Stimulated activated effector memory CD8-positive, alpha-beta T cell treated with anti-CD3 and anti-CD28 coated beads, Interleukin-12 subunit alpha, Interleukin-12 subunit beta, amount 100 ng/mL, for 72 hours (primary cell): ENCODE results near the gene LRTM1.

Experiments
- ATAC-seq: fragments of 150-1000 bp; cut with Tn5 transposase; 2 replicates; pipeline ENCODE4 v1.10.0; 2021
- DNase-seq, 2 donors: peaks; one replicate each; pipeline ENCODE4 v3.0.0; 2021 to 2022; ENCODE audit warnings: low spot score in 2 of 2
- H3K27ac Mint-ChIP-seq: one replicate; pipeline ENCODE4 v1.8.0; 2022; ENCODE audit warnings: mild to moderate bottlenecking, mixed read lengths
- H3K36me3 Mint-ChIP-seq: one replicate; pipeline ENCODE4 v1.8.0; 2022; ENCODE audit warnings: mild to moderate bottlenecking, mixed read lengths
- H3K4me1 Mint-ChIP-seq: one replicate; pipeline ENCODE4 v1.8.0; 2022; ENCODE audit warnings: mixed read lengths
- H3K4me3 Mint-ChIP-seq: one replicate; pipeline ENCODE4 v1.8.0; 2022; ENCODE audit warnings: mild to moderate bottlenecking, mixed read lengths
- H3K9me3 Mint-ChIP-seq: one replicate; pipeline ENCODE4 v1.8.0; 2022; ENCODE audit warnings: mixed read lengths

Gene LRTM1

GRCh38 chr3:54954521-54954920, 26.7 kb upstream of the LRTM1 start:
- H3K36me3 Mint-ChIP-seq: no peaks in the 10 kb centered on the region
- no peak overlapping the region for H3K4me3 Mint-ChIP-seq
- DNase-seq (no peak), ATAC-seq (no peak)
- no peak overlapping the region for H3K27ac Mint-ChIP-seq
- H3K4me1 Mint-ChIP-seq: no peaks in the 10 kb centered on the region
- H3K9me3 Mint-ChIP-seq: peaks cover 4% of the 10 kb centered on the region

GRCh38 chr3:54954022-54954421, 26.2 kb upstream of the LRTM1 start:
- Mint-ChIP-seq H3K9me3 (peaks cover 4% of the 10 kb centered on the region), H3K27ac (no peak overlapping the region), H3K4me3 (no peak overlapping the region), H3K36me3 (no peaks in the 10 kb centered on the region), H3K4me1 (no peaks in the 10 kb centered on the region)
- DNase-seq (no peak), ATAC-seq (no peak)

- Mint-ChIP-seq H3K4me3 (no peak overlapping the region), H3K36me3 (no peaks in the 10 kb centered on the region), H3K4me1 (no peaks in the 10 kb centered on the region), H3K27ac (no peak overlapping the region), H3K9me3 (peaks cover 4% of the 10 kb centered on the region)
- ATAC-seq: no peak
- no peak for DNase-seq
Measured at GRCh38 chr3:54951405-54951804, 23.5 kb upstream of the LRTM1 start.

- no peak overlapping the region for H3K4me3 Mint-ChIP-seq
- no peaks in the 10 kb centered on the region for H3K4me1 Mint-ChIP-seq
- DNase-seq (no peak), ATAC-seq (no peak)
- no peaks in the 10 kb centered on the region for H3K36me3 Mint-ChIP-seq
- no peak overlapping the region for H3K27ac Mint-ChIP-seq
- H3K9me3 Mint-ChIP-seq: peaks cover 4% of the 10 kb centered on the region
Measured at GRCh38 chr3:54950391-54951003, 22.6 kb upstream of the LRTM1 start.

- DNase-seq (no peak), ATAC-seq (no peak)
- Mint-ChIP-seq H3K9me3 (peaks cover 2% of the 10 kb centered on the region), H3K36me3 (no peaks in the 10 kb centered on the region), H3K27ac (no peak overlapping the region), H3K4me3 (no peak overlapping the region), H3K4me1 (no peaks in the 10 kb centered on the region)
Measured at GRCh38 chr3:54949491-54950044, 21.7 kb upstream of the LRTM1 start.

GRCh38 chr3:54941690-54942362, 14.0 kb upstream of the LRTM1 start:
- Mint-ChIP-seq H3K27ac (no peak overlapping the region), H3K4me1 (no peaks in the 10 kb centered on the region), H3K4me3 (no peak overlapping the region), H3K9me3 (peaks cover 3% of the 10 kb centered on the region), H3K36me3 (no peaks in the 10 kb centered on the region)
- DNase-seq (no peak), ATAC-seq (no peak)

- H3K27ac Mint-ChIP-seq: no peak overlapping the region
- no peak for ATAC-seq
- H3K4me3 Mint-ChIP-seq: no peak overlapping the region
- no peaks in the 10 kb centered on the region for H3K36me3 Mint-ChIP-seq
- H3K9me3 Mint-ChIP-seq: peaks cover 3% of the 10 kb centered on the region
- DNase-seq: no peak
- no peaks in the 10 kb centered on the region for H3K4me1 Mint-ChIP-seq
Measured at GRCh38 chr3:54940971-54941370, 13.1 kb upstream of the LRTM1 start.

- Mint-ChIP-seq H3K4me1 (no peaks in the 10 kb centered on the region), H3K36me3 (no peaks in the 10 kb centered on the region), H3K9me3 (peaks cover 3% of the 10 kb centered on the region), H3K4me3 (no peak overlapping the region), H3K27ac (no peak overlapping the region)
- ATAC-seq (no peak), DNase-seq (no peak)
Measured at GRCh38 chr3:54939557-54940300, 11.9 kb upstream of the LRTM1 start.

GRCh38 chr3:54936561-54936960, 8.7 kb upstream of the LRTM1 start:
- Mint-ChIP-seq H3K4me1 (no peaks in the 10 kb centered on the region), H3K36me3 (no peaks in the 10 kb centered on the region), H3K9me3 (no peaks in the 10 kb centered on the region), H3K27ac (no peak overlapping the region), H3K4me3 (no peak overlapping the region)
- ATAC-seq (no peak), DNase-seq (no peak)

GRCh38 chr3:54935869-54936268, 8.0 kb upstream of the LRTM1 start:
- no peaks in the 10 kb centered on the region for H3K9me3 Mint-ChIP-seq
- H3K4me3 Mint-ChIP-seq: no peak overlapping the region
- ATAC-seq: no peak
- no peak overlapping the region for H3K27ac Mint-ChIP-seq
- DNase-seq: no peak
- H3K4me1 Mint-ChIP-seq: no peaks in the 10 kb centered on the region
- no peaks in the 10 kb centered on the region for H3K36me3 Mint-ChIP-seq

GRCh38 chr3:54932606-54933005, 4.7 kb upstream of the LRTM1 start:
- H3K4me1 Mint-ChIP-seq: no peaks in the 10 kb centered on the region
- no peak for ATAC-seq
- DNase-seq: no peak
- H3K27ac Mint-ChIP-seq: no peak overlapping the region
- no peaks in the 10 kb centered on the region for H3K36me3 Mint-ChIP-seq
- H3K9me3 Mint-ChIP-seq: peaks cover 2% of the 10 kb centered on the region
- H3K4me3 Mint-ChIP-seq: no peak overlapping the region

- Mint-ChIP-seq H3K4me3 (no peak overlapping the region), H3K4me1 (no peaks in the 10 kb centered on the region), H3K36me3 (no peaks in the 10 kb centered on the region), H3K9me3 (peaks cover 2% of the 10 kb centered on the region), H3K27ac (no peak overlapping the region)
- ATAC-seq (no peak), DNase-seq (no peak)
Measured at GRCh38 chr3:54931182-54931581, 3.3 kb upstream of the LRTM1 start.

- ATAC-seq: no peak
- Mint-ChIP-seq H3K27ac (no peak overlapping the region), H3K36me3 (no peaks in the 10 kb centered on the region), H3K4me3 (no peak overlapping the region), H3K9me3 (peaks cover 10% of the 10 kb centered on the region), H3K4me1 (no peaks in the 10 kb centered on the region)
- DNase-seq: no peak
Measured at GRCh38 chr3:54918516-54918915, 9.3 kb downstream of the LRTM1 start.

GRCh38 chr3:54917862-54918261, 10.0 kb downstream of the LRTM1 start:
- Mint-ChIP-seq H3K27ac (no peak overlapping the region), H3K36me3 (no peaks in the 10 kb centered on the region), H3K4me1 (no peaks in the 10 kb centered on the region), H3K9me3 (peaks cover 7% of the 10 kb centered on the region), H3K4me3 (no peak overlapping the region)
- ATAC-seq (no peak), DNase-seq (no peak)

GRCh38 chr3:54917174-54917573, 10.7 kb downstream of the LRTM1 start:
- Mint-ChIP-seq H3K27ac (no peak overlapping the region), H3K4me1 (no peaks in the 10 kb centered on the region), H3K36me3 (no peaks in the 10 kb centered on the region), H3K9me3 (peaks cover 8% of the 10 kb centered on the region), H3K4me3 (no peak overlapping the region)
- ATAC-seq (no peak), DNase-seq (no peak)

- no peak overlapping the region for H3K4me3 Mint-ChIP-seq
- no peak for DNase-seq
- no peak overlapping the region for H3K27ac Mint-ChIP-seq
- no peak for ATAC-seq
- no peaks in the 10 kb centered on the region for H3K4me1 Mint-ChIP-seq
- H3K36me3 Mint-ChIP-seq: no peaks in the 10 kb centered on the region
- peaks cover 8% of the 10 kb centered on the region for H3K9me3 Mint-ChIP-seq
Measured at GRCh38 chr3:54916732-54917131, 11.1 kb downstream of the LRTM1 start.
